Ishikawa (cell line): ENCODE results near the gene UQCC2.

Experiments
- CEBPB ChIP-seq: IDR thresholded peaks from 2 replicates; pipeline ENCODE4 v1.6.1; 2012
- CREB1 ChIP-seq: IDR thresholded peaks from 2 replicates; pipeline ENCODE4 v1.6.1; 2012; ENCODE audit warnings: low read depth
- EGR1 ChIP-seq: IDR thresholded peaks from 2 replicates; pipeline ENCODE4 v1.6.1; 2012
- EP300 ChIP-seq: IDR thresholded peaks from 2 replicates; pipeline ENCODE4 v1.6.1; 2012; ENCODE audit warnings: borderline replicate concordance
- FOXM1 ChIP-seq: IDR thresholded peaks from 2 replicates; pipeline ENCODE4 v1.6.1; 2012; ENCODE audit warnings: low read depth, borderline replicate concordance
- MAX ChIP-seq: IDR thresholded peaks from 2 replicates; pipeline ENCODE4 v1.6.1; 2012
- NFIC ChIP-seq: IDR thresholded peaks from 2 replicates; pipeline ENCODE4 v1.6.1; 2012
- RAD21 ChIP-seq: IDR thresholded peaks from 2 replicates; pipeline ENCODE4 v1.6.1; 2012; ENCODE audit warnings: low read depth
- REST ChIP-seq: IDR thresholded peaks from 2 replicates; pipeline ENCODE4 v1.6.1; 2012; ENCODE audit warnings: low read depth, mild to moderate bottlenecking
- TCF12 ChIP-seq: IDR thresholded peaks from 2 replicates; pipeline ENCODE4 v1.6.1; 2012; ENCODE audit warnings: low read depth
- TEAD4 ChIP-seq: IDR thresholded peaks from 2 replicates; pipeline ENCODE4 v1.6.1; 2012
- YY1 ChIP-seq: IDR thresholded peaks from 2 replicates; pipeline ENCODE4 v1.6.1; 2012; ENCODE audit warnings: low read depth
- ZBTB7A ChIP-seq: IDR thresholded peaks from 2 replicates; pipeline ENCODE4 v1.6.1; 2012; ENCODE audit warnings: low read depth

GRCh38 chr6:33667072-33667471, 44.4 kb downstream of the UQCC2 start:
- TF ChIP-seq YY1 (no peak), MAX (no peak), FOXM1 (no peak), RAD21 (no peak), CREB1 (no peak), EP300 (no peak), EGR1 (no peak), NFIC (no peak), REST (no peak), CEBPB (no peak), TCF12 (no peak), TEAD4 (no peak), ZBTB7A (no peak)
